ES-I3 (cell line): ENCODE results near the gene COMMD1.

Experiments used
- H3K36me3 ChIP-seq: 2 replicates; pipeline ENCODE4 v1.6.1; 2013; ENCODE audit warnings: mild to moderate bottlenecking, low read length, control low read depth, moderate library complexity; ENCODE audit not compliant: insufficient read depth
- H3K4me1 ChIP-seq: 2 replicates; pipeline ENCODE4 v1.6.1; 2013; ENCODE audit warnings: mild to moderate bottlenecking, control low read depth, low read length; ENCODE audit not compliant: insufficient read depth
- H3K9ac ChIP-seq: 2 replicates; pipeline ENCODE4 v1.6.1; 2013; ENCODE audit warnings: low read depth, mild to moderate bottlenecking, low read length, moderate library complexity
- H3K9me3 ChIP-seq: 2 replicates; pipeline ENCODE4 v1.6.1; 2013; ENCODE audit warnings: mild to moderate bottlenecking, low read length, moderate library complexity; ENCODE audit not compliant: control insufficient read depth, insufficient read depth

COMMD1 gene

GRCh38 chr2:61966087-61966727 is 60.7 kb downstream of the COMMD1 start:
- Histone ChIP-seq H3K9ac (no peak overlapping the region), H3K36me3 (no peaks in the 10 kb centered on the region), H3K9me3 (no peaks in the 10 kb centered on the region), H3K4me1 (no peaks in the 10 kb centered on the region)

- Histone ChIP-seq H3K4me1 (peaks cover 3% of the 10 kb centered on the region; the same call in 1 of the 2 replicates), H3K9me3 (no peaks in the 10 kb centered on the region), H3K9ac (no peak overlapping the region), H3K36me3 (no peaks in the 10 kb centered on the region)
These were observed 61.8 kb downstream of the COMMD1 start for GRCh38 chr2:61967262-61967661.

GRCh38 chr2:61969376-61969775 is 63.9 kb downstream of the COMMD1 start:
- peaks cover 7% of the 10 kb centered on the region; the same call in 1 of the 2 replicates for H3K4me1 ChIP-seq
- no peak overlapping the region for H3K9ac ChIP-seq
- H3K36me3 ChIP-seq: no peaks in the 10 kb centered on the region
- no peaks in the 10 kb centered on the region for H3K9me3 ChIP-seq

- no peaks in the 10 kb centered on the region for H3K36me3 ChIP-seq
- H3K9ac ChIP-seq: peak overlapping the region; percentile 57; the same call in 1 of the 2 replicates
- peaks cover 7% of the 10 kb centered on the region; the same call in 1 of the 2 replicates for H3K4me1 ChIP-seq
- H3K9me3 ChIP-seq: no peaks in the 10 kb centered on the region
These were observed 65.5 kb downstream of the COMMD1 start for GRCh38 chr2:61970807-61971556.

- Histone ChIP-seq H3K4me1 (no peaks in the 10 kb centered on the region), H3K9ac (no peak overlapping the region), H3K9me3 (no peaks in the 10 kb centered on the region), H3K36me3 (no peaks in the 10 kb centered on the region)
These were observed 73.0 kb downstream of the COMMD1 start for GRCh38 chr2:61978522-61978921.

- no peaks in the 10 kb centered on the region for H3K9me3 ChIP-seq
- H3K4me1 ChIP-seq: no peaks in the 10 kb centered on the region
- H3K9ac ChIP-seq: no peak overlapping the region
- H3K36me3 ChIP-seq: no peaks in the 10 kb centered on the region
These were observed 75.3 kb downstream of the COMMD1 start for GRCh38 chr2:61980758-61981157.

GRCh38 chr2:61984682-61985081 is 79.2 kb downstream of the COMMD1 start:
- no peaks in the 10 kb centered on the region for H3K9me3 ChIP-seq
- peaks cover 9% of the 10 kb centered on the region; the same call in 1 of the 2 replicates for H3K4me1 ChIP-seq
- no peak overlapping the region for H3K9ac ChIP-seq
- H3K36me3 ChIP-seq: no peaks in the 10 kb centered on the region

GRCh38 chr2:61988462-61989366 is 83.2 kb downstream of the COMMD1 start:
- H3K9ac ChIP-seq: no peak overlapping the region

GRCh38 chr2:61993422-61994024 is 88.0 kb downstream of the COMMD1 start:
- Histone ChIP-seq H3K4me1 (peaks cover 2% of the 10 kb centered on the region; the same call in 1 of the 2 replicates), H3K9me3 (no peaks in the 10 kb centered on the region), H3K36me3 (no peaks in the 10 kb centered on the region), H3K9ac (no peak overlapping the region)

More at GRCh38 chr2:61988462-61989366, 83.2 kb downstream of the COMMD1 start:
- Histone ChIP-seq H3K36me3 (no peaks in the 10 kb centered on the region), H3K9me3 (no peaks in the 10 kb centered on the region), H3K4me1 (peaks cover 9% of the 10 kb centered on the region; the same call in 1 of the 2 replicates)

GRCh38 chr2:61994531-61994930 is 89.1 kb downstream of the COMMD1 start:
- H3K9ac ChIP-seq: no peak overlapping the region
- H3K36me3 ChIP-seq: no peaks in the 10 kb centered on the region
- H3K9me3 ChIP-seq: no peaks in the 10 kb centered on the region
- no peaks in the 10 kb centered on the region for H3K4me1 ChIP-seq

GRCh38 chr2:61995065-61995464 is 89.6 kb downstream of the COMMD1 start:
- no peak overlapping the region for H3K9ac ChIP-seq
- no peaks in the 10 kb centered on the region for H3K4me1 ChIP-seq
- H3K36me3 ChIP-seq: no peaks in the 10 kb centered on the region
- no peaks in the 10 kb centered on the region for H3K9me3 ChIP-seq

GRCh38 chr2:61995515-61995914 is 90.0 kb downstream of the COMMD1 start:
- H3K4me1 ChIP-seq: no peaks in the 10 kb centered on the region
- H3K9me3 ChIP-seq: no peaks in the 10 kb centered on the region
- H3K36me3 ChIP-seq: no peaks in the 10 kb centered on the region
- H3K9ac ChIP-seq: no peak overlapping the region

- H3K4me1 ChIP-seq: no peaks in the 10 kb centered on the region
- H3K9me3 ChIP-seq: no peaks in the 10 kb centered on the region
- H3K9ac ChIP-seq: no peak overlapping the region
- no peaks in the 10 kb centered on the region for H3K36me3 ChIP-seq
These were observed 93.0 kb downstream of the COMMD1 start for GRCh38 chr2:61998426-61998825.

GRCh38 chr2:62000538-62000937 is 95.1 kb downstream of the COMMD1 start:
- Histone ChIP-seq H3K4me1 (no peaks in the 10 kb centered on the region), H3K9me3 (no peaks in the 10 kb centered on the region), H3K9ac (no peak overlapping the region), H3K36me3 (no peaks in the 10 kb centered on the region)
